ENCODE data around the gene GNAL.

Gene GNAL

DNA sequence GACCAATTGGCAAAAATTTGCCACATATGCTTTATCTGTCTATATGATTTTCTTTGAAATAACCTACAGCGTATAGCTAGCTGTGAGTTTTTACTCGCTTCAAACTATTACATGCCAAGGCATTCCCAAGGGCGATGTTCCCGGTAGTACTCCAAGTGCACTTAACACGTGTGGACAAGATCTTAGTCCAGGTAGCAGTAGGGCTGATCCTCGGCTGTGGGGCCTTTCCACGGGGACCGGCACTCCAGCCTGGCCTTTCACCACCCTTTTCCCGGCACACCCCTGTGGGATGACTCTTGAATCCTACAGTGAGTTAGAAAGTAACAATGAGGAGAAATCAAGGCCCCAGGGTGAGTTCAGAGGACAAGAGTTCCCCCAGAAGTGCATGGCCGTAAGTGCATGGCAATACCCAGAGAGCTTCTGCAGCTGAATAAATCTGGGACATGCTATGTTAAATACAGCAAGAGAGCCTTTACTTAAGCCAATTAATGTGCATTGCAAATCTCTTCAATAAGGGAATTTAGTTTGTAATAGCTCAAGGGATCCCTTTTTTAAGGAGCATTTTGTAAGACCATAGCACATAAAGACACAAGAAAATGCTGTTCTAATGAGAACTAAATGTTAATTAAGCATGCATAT is 188.6 kb downstream of the GNAL start:
- TF ChIP-seq, protein P1, sequence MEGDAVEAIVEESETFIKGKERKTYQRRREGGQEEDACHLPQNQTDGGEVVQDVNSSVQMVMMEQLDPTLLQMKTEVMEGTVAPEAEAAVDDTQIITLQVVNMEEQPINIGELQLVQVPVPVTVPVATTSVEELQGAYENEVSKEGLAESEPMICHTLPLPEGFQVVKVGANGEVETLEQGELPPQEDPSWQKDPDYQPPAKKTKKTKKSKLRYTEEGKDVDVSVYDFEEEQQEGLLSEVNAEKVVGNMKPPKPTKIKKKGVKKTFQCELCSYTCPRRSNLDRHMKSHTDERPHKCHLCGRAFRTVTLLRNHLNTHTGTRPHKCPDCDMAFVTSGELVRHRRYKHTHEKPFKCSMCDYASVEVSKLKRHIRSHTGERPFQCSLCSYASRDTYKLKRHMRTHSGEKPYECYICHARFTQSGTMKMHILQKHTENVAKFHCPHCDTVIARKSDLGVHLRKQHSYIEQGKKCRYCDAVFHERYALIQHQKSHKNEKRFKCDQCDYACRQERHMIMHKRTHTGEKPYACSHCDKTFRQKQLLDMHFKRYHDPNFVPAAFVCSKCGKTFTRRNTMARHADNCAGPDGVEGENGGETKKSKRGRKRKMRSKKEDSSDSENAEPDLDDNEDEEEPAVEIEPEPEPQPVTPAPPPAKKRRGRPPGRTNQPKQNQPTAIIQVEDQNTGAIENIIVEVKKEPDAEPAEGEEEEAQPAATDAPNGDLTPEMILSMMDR (IDR thresholded peaks at IDR 0.05; ENCODE audit: control insufficient read depth, extremely low read depth, insufficient read depth), result no peak
- H3K4me3 ChIP-seq (ENCODE audit: low read depth, low read length), result no peak overlapping the region
- DNase-seq (ENCODE audit: low read depth), result no peak

DNA sequence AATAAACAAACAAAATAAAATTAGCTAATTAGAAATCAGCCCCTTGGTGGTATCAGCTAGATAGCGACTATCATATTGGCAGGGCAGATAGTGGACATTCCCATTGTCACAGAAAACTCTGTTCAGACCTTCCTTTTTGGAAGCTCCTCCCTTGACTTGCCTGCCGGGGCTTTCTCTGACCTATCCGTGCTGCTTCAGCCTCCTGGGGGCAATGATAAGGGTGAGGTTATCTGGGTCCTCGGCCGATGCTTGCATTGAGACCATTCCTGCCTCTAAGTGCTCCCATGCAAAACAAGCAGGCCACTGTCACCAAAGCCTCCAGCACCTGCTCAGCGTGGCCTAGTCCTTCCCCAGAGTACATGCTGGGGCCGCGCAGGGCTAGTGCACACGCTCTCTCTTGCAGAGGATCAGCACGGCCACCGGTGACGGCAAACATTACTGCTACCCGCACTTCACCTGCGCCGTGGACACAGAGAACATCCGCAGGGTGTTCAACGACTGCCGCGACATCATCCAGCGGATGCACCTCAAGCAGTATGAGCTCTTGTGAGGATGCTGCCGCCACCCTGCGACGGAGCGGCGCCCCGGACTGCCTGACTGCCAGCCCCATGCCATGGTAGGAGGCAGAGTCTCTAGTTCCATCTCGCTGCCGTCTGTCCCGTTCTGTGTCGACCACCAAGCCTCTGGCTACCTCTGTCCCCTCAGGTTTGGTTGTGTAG is 191.7 kb downstream of the GNAL start:
- TF ChIP-seq, protein P1 (IDR thresholded peaks at IDR 0.05; ENCODE audit: control insufficient read depth, extremely low read depth, insufficient read depth), result no peak
- no peak overlapping the region for H3K4me3 ChIP-seq (ENCODE audit: low read depth, low read length)
- no peak for DNase-seq (ENCODE audit: low read depth)

GRCh38 chr18:11882636-11883035 is 193.6 kb downstream of the GNAL start:
- TF ChIP-seq, protein P1 (IDR thresholded peaks at IDR 0.05; ENCODE audit: control insufficient read depth, extremely low read depth, insufficient read depth), result no peak
- no peak overlapping the region for H3K4me3 ChIP-seq (ENCODE audit: low read depth, low read length)

GRCh38 chr18:11883153-11883552 is 194.1 kb downstream of the GNAL start:
- TF ChIP-seq, protein P1 (IDR thresholded peaks at IDR 0.05; ENCODE audit: control insufficient read depth, extremely low read depth, insufficient read depth), result no peak
- H3K4me3 ChIP-seq (ENCODE audit: low read depth, low read length), result no peak overlapping the region
- no peak for DNase-seq (ENCODE audit: low read depth)

More at GRCh38 chr18:11882636-11883035, 193.6 kb downstream of the GNAL start:
- no peak for DNase-seq (ENCODE audit: low read depth)

GRCh38 chr18:11884396-11885030 is 195.4 kb downstream of the GNAL start:
- TF ChIP-seq, protein P1 (IDR thresholded peaks at IDR 0.05; ENCODE audit: control insufficient read depth, extremely low read depth, insufficient read depth), result no peak
- no peak overlapping the region for H3K4me3 ChIP-seq (ENCODE audit: low read depth, low read length)
- no peak for DNase-seq (ENCODE audit: low read depth)

- no peak for DNase-seq (ENCODE audit: low read depth)
- TF ChIP-seq, protein P1 (IDR thresholded peaks at IDR 0.05; ENCODE audit: control insufficient read depth, extremely low read depth, insufficient read depth), result no peak
- H3K4me3 ChIP-seq (ENCODE audit: low read depth, low read length), result no peak overlapping the region
Observed at GRCh38 chr18:11885278-11885947, 196.3 kb downstream of the GNAL start.
